GM23248 (cell line): ENCODE data around the gene HSF5.

Experiments used
- EZH2 ChIP-seq: fragments of 200-600 bp; sonication (generic); IDR thresholded peaks from 2 replicates; pipeline ENCODE4 v1.6.1; 2018; ENCODE audit warnings: antibody characterized with exemption, mild to moderate bottlenecking; ENCODE audit not compliant: insufficient read depth, poor library complexity, severe bottlenecking
- EZH2phosphoT487 ChIP-seq: fragments of 200-600 bp; sonication (generic); IDR thresholded peaks from 2 replicates; pipeline ENCODE4 v1.6.1; 2018; ENCODE audit warnings: antibody characterized with exemption, moderate library complexity, mild to moderate bottlenecking, low read depth; ENCODE audit not compliant: insufficient read depth

- no peak for TF ChIP-seq EZH2
- no peak for TF ChIP-seq EZH2phosphoT487
Measured at GRCh38 chr17:58521680-58522079, 33.5 kb upstream of the HSF5 start.
